Ascending aorta (tissue), 2 donors: ENCODE data around the gene C3orf22. TPM values are rescaled to one million over a fixed set of nuclear protein-coding genes. Genes with fewer than 3 reads are reported as not detected.

Experiments used
- DNase-seq, 2 donors: peaks; one replicate each; pipeline ENCODE4 v3.0.0-alpha.2; 2019; ENCODE audit warnings: low spot score in 2 of 2
- H3K27ac ChIP-seq, 2 donors: fragments of 200-600 bp; sonication (generic); one replicate each; pipeline ENCODE4 v1.5.1; 2016 to 2017; ENCODE audit warnings: mild to moderate bottlenecking in 1 of 2
- H3K27me3 ChIP-seq: fragments of 200-600 bp; sonication (generic); one replicate; pipeline ENCODE4 v1.5.1; 2017
- H3K36me3 ChIP-seq, 2 donors: fragments of 200-600 bp; sonication (generic); one replicate each; pipeline ENCODE4 v1.5.1; 2016
- H3K4me1 ChIP-seq, 2 donors: fragments of 200-600 bp; sonication (generic); one replicate each; pipeline ENCODE4 v1.5.1; 2016 to 2017; ENCODE audit warnings: mild to moderate bottlenecking in 1 of 2
- H3K4me3 ChIP-seq, 2 donors: fragments of 200-600 bp; sonication (generic); one replicate each; pipeline ENCODE4 v1.5.1; 2016 to 2017; ENCODE audit warnings: mild to moderate bottlenecking in 1 of 2
- H3K9me3 ChIP-seq, 2 donors: fragments of 200-600 bp; sonication (generic); one replicate each; pipeline ENCODE4 v1.5.1; 2016
- intact Hi-C: fragments of 100-400 bp; cut with DNase I; formaldehyde crosslinking; loops from one replicate; pipeline ENCODE4 v1.15.1; 2023
- total RNA-seq: library from RNA; depleted of rRNA; stranded (reverse); fragments of >200 nt; gene quantifications from one replicate; pipeline ENCODE4 v1.1.0, GENCODE V29; 2016
- TF ChIP-seq, protein P1 (sequence below), 3 experiments: fragments of 200-600 bp in 2 of 3; fragments of 450-650 bp in 1 of 3; sonication (generic) in 2 of 3; IDR thresholded peaks; one replicate each; pipeline ENCODE4 v1.5.1; 2016 to 2019; ENCODE audit warnings: antibody characterized with exemption in 3 of 3, mild to moderate bottlenecking in 1 of 3, moderate library complexity in 1 of 3

The C3orf22 gene
- total RNA-seq, 1 donor from 2014 or later: not detected

DNA sequence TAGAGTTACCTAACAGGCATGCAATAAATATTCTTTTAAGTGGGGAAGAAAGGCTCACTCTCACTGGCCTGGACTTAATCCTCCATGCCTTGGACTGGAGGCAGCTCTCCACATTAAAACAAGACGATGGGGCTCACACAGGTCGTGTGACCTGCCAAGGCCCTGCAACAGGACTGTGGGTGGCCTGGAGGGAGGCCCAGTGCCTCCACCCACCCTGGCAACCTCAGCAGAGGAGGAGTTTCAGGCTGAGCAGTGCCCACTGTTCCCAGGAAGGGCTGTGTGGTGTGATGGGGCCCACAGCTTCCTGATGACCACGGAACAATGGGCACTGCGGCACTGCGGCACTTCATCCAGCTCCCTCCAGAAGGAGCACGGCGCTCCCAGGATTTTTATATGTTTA, 46.7 kb downstream of the C3orf22 start:
- no peak for DNase-seq
- Histone ChIP-seq H3K27ac (no peak overlapping the region), H3K9me3 (no peaks in the 10 kb centered on the region), H3K27me3 (no peaks in the 10 kb centered on the region), H3K36me3 (no peaks in the 10 kb centered on the region), H3K4me1 (no peaks in the 10 kb centered on the region), H3K4me3 (no peak overlapping the region)
- TF ChIP-seq, protein P1, sequence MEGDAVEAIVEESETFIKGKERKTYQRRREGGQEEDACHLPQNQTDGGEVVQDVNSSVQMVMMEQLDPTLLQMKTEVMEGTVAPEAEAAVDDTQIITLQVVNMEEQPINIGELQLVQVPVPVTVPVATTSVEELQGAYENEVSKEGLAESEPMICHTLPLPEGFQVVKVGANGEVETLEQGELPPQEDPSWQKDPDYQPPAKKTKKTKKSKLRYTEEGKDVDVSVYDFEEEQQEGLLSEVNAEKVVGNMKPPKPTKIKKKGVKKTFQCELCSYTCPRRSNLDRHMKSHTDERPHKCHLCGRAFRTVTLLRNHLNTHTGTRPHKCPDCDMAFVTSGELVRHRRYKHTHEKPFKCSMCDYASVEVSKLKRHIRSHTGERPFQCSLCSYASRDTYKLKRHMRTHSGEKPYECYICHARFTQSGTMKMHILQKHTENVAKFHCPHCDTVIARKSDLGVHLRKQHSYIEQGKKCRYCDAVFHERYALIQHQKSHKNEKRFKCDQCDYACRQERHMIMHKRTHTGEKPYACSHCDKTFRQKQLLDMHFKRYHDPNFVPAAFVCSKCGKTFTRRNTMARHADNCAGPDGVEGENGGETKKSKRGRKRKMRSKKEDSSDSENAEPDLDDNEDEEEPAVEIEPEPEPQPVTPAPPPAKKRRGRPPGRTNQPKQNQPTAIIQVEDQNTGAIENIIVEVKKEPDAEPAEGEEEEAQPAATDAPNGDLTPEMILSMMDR (IDR thresholded peaks at IDR 0.05): no peak
- intact Hi-C loops: no loop called here

DNA sequence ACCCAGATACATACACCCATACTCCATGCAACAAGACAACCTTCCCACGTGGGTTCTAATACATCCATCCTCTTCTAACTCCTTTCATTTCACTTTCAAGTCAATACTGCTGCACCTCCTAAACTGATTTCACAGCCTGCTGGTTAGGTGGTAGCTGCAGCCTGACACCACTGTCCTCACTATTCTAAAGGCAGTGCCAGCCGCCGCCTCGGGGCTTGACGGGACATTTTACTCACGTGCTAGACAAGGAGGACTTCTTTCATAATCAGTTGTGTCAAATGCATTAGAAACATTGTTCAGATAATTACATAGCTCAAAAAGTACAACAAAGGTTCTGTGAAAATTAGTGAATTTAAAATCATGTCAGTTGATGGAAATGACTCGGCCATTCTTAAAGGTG, 47.4 kb downstream of the C3orf22 start:
- no peaks in the 10 kb centered on the region for H3K9me3 ChIP-seq
- DNase-seq: no peak
- no peak overlapping the region for H3K4me3 ChIP-seq
- H3K27me3 ChIP-seq: no peaks in the 10 kb centered on the region
- intact Hi-C loops: no loop called here
- TF ChIP-seq, protein P1 (IDR thresholded peaks at IDR 0.05): no peak
- no peaks in the 10 kb centered on the region for H3K4me1 ChIP-seq
- no peaks in the 10 kb centered on the region for H3K36me3 ChIP-seq
- no peak overlapping the region for H3K27ac ChIP-seq

DNA sequence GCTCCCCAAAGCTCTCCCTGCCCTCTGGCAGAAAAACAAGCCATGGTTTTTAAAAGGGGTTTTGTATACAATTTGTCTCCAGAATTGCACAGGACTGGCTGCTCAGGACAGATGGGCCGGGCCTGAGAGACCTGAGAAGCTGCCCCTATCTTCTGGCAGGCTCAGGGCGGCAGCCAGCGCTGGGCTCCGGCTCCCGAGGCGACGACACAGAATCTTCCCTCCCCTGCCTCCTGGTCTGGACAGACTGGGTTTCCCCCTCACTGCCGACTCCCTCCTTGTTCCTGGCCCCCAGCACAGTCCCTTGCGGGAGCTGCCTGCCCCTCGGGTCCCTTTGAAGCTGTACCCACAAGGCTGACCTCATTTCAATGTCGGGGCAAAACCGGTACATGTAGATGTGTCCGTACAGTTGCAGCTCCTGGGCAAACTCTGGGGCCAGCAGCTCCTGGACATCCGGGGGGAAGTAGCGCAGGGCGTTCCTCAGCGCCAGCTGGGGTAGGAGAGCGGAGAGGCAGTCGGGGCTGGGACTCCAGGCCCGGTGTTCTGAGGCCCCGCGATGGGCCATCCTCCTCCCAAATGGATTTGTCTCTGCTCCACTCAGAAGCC, 48.3 kb downstream of the C3orf22 start:
- no peaks in the 10 kb centered on the region for H3K36me3 ChIP-seq
- intact Hi-C loops: no loop called here
- H3K4me1 ChIP-seq: no peaks in the 10 kb centered on the region
- no peaks in the 10 kb centered on the region for H3K27me3 ChIP-seq
- H3K27ac ChIP-seq: no peak overlapping the region
- no peak overlapping the region for H3K4me3 ChIP-seq
- no peak for DNase-seq
- no peaks in the 10 kb centered on the region for H3K9me3 ChIP-seq
- TF ChIP-seq, protein P1 (IDR thresholded peaks at IDR 0.05): no peak

GRCh38 chr3:126509597-126510307, 49.0 kb downstream of the C3orf22 start:
- intact Hi-C loops: no loop called here
- TF ChIP-seq, protein P1 (IDR thresholded peaks at IDR 0.05): no peak
- H3K27me3 ChIP-seq: no peaks in the 10 kb centered on the region
- no peaks in the 10 kb centered on the region for H3K9me3 ChIP-seq
- H3K36me3 ChIP-seq: no peaks in the 10 kb centered on the region
- H3K27ac ChIP-seq: no peak overlapping the region
- no peaks in the 10 kb centered on the region for H3K4me1 ChIP-seq
- H3K4me3 ChIP-seq: no peak overlapping the region
- no peak for DNase-seq

GRCh38 chr3:126508564-126508964, 50.2 kb downstream of the C3orf22 start:
- Histone ChIP-seq H3K27me3 (no peaks in the 10 kb centered on the region), H3K36me3 (no peaks in the 10 kb centered on the region), H3K4me1 (no peaks in the 10 kb centered on the region), H3K9me3 (no peaks in the 10 kb centered on the region), H3K27ac (no peak overlapping the region), H3K4me3 (no peak overlapping the region)
- DNase-seq: no peak
- TF ChIP-seq, protein P1 (IDR thresholded peaks at IDR 0.05): no peak
- intact Hi-C loops: no loop called here
